Activated CD4-positive, CD25-positive, alpha-beta regulatory T cell treated with anti-CD3 and anti-CD28 coated beads, Interleukin-2, amount 50 U/mL, for 72 hours (primary cell): ENCODE measurements around the gene OSGEP.
A peak's percentile ranks its signal among the peaks of the same experiment; 100 is the strongest.

ENCODE experiments used
- DNase-seq: peaks from one replicate; pipeline ENCODE4 v3.0.0; 2021

OSGEP gene

DNA sequence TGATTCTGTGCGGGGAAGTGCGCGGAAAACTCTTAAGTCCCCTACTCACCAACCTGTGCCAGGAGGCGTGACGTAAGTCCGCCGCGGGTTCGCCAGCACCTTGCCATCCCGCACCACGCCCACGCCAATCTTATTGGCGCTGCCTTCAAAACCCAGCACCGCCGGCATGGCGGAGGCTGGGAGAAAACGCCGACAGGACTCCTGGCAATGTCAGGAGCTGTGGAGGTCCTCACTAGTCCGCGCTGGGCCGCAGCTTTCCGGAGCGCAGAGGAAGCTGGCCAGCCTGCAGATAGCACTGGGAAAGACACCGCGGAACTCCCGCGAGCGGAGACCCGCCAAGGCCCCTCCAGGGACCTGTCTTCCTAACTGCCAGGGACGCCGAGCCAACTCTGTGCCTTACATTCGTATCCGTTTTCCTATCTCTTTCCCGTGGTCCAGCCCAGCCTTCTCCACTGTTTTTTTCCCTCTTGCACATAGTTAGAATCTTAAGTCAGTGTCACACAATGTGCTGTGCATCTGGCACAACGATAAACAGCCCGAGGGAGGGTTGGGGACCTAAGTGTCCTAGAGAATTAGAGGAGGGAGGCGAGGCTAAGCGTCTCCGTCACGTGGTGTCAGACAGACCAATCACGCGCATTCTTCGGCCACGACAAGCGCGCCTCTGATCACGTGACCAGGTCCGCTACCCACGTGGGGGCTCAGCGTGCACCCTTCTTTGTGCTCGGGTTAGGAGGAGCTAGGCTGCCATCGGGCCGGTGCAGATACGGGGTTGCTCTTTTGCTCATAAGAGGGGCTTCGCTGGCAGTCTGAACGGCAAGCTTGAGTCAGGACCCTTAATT, at the start of gene OSGEP, which contains the start of gene APEX1:
OSGEP (minus strand) TSS at position 297 of the 839 bp plus-strand sequence; CDS start at position 168, 129 bp downstream.
APEX1 (plus strand) TSS at position 711 of the 839 bp plus-strand sequence. CDS start 420 bp downstream, outside the sequence.
- DNase-seq: peak; percentile 96

DNA sequence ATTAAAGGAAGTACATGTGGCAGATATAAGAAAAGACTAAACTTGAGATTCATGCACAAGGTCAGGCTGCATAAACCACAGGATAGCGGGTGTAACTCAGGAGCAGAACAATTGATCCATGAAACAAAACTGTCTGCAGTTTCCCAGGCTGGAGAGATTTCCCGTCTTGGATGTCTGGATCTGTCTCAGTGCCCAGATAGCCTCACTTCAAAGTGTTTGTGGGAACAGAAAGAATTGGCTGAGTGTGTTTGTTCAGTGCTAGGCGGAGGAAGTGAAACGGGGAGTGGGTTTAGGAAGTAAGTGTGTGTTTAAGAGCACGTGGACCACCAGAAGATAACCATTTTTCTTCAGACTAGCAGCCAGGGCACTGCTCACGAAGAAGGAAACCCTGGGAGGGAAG, 49.3 kb upstream of the OSGEP start:
- DNase-seq: no peak

DNA sequence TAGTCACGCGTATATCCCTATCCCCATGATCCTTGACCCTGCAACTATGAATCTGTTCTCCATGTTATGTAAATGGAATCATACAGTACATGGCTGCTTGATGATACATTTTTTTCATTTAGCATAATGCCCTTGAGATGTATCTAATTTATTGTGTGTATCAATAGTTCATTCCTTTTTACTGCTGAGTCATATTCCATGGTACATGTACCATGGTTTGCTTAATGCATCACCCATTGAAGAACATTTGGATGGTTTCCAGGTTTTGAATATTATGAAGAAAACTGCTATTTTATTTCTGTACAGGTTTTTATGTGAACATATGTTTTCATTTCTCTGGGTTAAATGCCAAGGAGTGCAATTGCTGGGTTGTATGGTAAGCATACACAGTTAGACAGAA, 46.7 kb upstream of the OSGEP start:
- DNase-seq: no peak

DNA sequence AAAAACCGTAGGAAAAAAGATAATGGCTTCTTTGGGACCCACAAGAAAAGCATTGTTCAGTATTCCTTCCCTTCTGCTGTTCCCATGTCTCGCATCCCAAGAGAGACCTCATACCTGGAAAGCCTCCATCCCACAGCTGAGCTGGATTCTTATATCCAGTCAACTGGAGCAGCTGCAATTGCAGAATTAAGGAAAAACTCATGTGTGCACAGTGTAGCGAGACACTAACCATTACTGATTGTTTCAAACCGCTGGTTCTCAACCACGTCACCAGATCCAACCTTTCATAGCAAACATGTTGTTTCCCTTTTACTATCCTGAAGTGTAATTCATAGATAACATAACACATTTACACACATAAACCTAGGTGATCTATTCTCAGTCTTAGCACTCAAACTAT, 45.3 kb upstream of the OSGEP start:
- no peak for DNase-seq

DNA sequence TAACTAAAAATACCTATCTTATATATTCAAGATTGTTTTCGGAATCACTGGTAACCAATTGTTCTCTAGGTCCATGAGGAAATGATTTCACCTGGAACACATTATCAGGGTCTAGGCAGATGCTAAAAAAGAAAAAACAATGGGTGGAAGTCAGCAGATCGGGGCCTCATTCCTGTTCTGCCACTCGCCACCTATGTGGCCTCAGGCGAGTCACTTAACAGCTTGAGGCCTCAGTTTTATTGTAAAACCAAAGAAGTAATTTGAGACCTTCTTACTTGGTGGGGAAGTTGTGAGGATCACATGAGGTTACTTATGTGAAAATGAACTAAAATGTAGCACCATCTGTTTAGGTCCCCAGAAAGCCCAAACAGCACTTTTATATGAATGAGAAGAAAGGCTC, 44.5 kb upstream of the OSGEP start:
- no peak for DNase-seq

DNA sequence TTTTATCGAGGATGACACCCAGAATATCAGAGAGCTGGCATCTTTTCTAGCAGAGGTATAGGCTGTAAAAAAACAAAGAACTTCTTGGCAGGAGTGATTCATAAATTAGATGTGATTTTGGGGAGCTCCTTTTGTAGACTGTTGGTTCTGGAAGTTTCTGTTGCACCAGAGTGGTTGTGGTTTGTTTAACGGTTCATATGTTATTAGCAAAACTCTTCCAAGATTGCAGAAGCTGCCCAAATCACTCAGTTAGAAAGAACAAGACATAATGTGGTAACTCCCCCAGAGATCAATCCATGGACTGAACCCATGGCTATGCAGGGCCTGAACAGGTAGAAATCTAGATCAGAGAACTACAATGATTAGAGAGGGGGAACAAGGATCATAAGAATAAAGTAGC, 44.0 kb upstream of the OSGEP start:
- DNase-seq: no peak

DNA sequence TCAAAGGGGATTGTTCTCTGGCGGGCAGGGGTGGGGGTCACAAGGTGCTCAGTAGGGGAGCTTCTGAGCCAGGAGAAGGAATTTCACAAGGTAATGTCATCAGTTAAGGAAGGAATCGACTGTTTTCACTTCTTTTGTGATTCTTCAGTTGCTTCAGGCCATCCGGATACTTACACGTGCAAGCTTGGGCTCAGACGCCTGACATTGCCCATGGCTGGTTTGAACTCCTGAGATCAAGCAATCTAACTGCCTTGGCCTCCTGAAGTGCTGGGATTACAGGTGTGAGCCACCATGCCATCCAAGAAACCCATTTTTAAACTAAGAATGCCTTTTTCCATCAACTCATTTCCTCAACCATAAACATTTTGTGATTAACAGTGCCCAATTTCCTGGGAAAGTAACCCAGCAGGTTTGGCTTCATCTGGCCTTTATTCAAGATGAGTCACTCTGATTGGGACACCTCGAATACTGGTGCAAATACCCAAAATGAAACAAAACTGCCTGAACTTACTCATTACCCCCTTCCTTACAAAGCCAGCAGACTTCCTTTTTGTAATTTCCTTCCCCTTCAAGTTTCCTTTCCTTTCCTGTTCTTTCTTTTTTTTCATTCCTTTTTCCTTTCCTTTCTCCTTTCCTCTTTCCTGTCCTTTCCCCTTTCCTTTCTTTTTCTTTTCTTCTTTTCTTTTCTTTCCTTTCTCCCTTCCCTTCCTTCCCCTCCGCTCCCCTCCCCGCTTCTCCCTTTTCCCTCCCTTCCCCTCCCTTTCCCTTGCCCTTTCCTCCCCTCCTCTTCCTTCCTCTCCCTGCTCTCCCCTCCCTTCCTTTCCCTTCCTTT, 40.5 kb upstream of the OSGEP start:
- DNase-seq: no peak

DNA sequence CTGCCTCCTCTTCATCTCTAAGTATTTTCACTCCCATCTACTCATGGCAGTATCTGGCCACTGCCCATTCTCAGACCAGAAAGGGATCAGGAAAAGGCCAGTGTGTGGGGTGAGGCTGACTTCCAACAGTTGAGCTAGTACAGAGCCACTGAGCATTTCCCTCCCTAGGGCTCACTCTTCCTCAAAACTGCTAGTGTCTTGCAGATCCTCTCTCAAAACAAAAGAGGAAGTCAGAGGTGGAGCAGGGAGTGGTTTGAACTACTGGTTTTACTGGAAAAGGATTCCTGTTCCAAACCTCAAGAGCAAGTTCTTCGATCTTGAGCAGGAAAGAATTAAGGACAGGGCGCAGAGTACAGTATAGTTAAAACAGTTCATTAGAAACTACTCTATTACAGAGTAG, 39.0 kb upstream of the OSGEP start:
- no peak for DNase-seq

DNA sequence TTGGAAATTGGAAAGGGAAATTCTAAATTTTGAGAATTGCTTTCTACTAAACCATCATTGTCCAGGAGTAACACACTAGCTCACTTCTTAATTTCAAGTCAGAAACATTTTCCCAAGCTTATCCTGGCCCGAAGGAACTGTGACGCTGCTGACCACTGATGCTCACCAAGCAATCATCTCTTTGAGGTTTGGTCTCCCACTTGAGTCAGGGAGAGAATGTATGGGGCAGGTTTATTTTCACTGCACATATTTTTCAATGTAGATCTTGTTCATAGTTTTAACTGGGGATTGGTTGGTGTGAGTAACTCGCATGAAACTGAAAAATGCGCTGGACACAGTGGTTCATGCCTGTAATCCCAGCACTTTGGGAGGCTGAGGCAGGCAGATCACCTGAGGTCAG, 37.9 kb upstream of the OSGEP start:
- DNase-seq: no peak

DNA sequence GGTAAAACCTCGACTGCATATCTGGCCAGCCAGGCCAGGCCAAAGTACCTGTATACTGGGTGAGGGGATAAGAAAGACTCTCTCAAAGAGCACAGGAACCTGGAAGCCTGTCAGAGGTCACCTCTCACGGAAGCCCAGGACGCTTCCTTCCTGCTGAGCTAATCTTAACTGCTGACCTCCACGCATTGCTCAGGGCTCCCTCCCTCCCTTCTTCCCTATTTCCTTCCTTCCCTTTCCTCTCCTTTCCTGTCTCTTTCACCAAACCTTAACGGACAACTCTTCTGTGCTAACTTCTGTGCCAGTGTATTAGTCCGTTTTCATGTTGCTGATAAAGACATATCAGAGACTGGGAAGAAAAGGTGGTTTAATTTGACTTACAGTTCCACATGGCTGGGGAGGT, 36.0 kb upstream of the OSGEP start:
- DNase-seq: no peak

DNA sequence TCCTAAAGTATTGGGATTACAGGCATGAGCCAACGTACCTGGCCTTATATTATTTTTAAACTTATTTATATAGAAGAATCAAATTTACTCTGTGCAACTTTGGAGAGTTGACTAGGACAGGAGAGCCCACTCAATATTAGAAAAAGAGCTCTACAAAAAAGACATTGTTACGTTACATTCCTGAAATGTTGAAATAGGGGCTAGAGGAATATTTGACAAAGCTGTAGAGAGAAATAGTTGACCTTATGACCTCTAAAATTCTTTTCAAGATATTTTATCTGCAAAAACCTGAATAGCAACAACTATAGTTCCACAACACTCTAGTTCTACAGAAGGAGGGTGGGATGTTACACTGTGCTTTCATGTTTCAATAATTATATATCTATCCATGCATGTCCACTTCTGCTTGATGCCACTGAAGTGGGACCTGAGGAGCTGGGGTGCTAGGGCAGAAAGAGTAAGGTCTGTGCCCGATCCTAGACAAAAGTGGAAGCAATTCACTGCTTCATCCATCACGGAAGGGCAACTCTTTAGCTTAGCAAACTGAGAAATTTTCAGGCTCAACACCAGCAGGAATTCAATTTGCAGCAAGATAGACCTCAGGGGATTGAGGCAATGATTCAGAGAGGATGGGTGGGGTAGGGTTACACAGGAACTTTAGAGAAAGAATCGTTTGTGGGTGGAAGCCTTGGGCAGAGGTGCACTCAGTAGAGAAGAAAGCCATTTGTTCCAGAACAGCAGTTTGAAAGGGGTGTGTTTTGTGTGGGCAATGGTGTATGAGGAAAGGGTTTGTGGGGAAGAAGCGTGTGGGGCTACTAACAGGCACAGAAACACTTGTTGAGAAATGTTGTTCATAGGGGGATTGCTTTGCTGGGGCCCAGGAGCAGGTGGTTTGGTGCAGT, 34.7 kb upstream of the OSGEP start:
- DNase-seq: no peak

DNA sequence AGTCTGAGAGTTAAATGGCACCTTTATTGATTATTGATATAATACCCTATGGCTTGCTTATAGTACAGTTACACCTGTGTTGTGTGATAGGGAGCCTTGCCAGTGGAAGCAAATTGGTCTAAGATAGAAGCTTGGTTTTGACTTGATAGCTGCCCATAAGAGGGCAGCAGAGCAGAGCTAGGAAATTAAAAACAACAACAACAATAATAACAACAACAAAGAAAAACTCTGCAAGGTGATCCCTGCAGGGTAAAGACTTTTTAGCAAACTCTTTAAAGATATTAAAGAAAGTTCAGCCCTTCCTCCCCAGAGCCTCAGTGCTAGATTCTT, 32.7 kb upstream of the OSGEP start:
- DNase-seq: no peak

DNA sequence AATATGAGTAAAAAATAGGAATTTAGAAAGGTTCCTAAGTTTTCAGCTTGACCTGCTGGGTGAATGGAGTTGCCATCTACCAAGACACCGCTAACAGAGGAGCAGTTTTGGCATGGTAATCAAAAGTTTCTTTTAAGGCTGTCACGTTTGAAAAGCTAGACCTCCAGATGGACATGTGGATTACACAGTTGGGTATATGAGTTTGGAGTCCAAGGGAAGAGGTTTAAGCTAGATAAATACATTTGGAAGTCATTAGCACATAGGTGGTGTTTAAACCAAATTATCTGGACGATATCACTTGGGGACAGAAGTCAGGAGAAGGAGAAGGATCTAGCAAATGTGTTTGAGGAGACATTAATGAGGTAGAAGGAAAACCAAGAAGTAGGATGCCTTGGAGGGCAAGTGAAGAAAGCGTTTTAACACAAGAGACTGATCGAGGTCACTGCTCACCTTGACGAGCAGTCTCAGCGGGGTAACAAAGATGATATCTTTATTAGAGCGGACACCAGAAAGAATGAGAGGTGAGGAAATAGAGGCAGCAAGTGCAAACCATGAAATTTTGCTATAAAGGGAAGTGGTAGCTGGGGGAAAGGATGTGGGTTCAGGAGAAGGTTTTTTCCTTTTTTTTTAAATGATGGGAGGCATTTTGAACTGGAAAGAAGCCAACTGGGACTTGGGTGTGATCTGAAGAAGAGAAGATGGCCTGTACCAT, 32.2 kb upstream of the OSGEP start:
- DNase-seq: no peak

DNA sequence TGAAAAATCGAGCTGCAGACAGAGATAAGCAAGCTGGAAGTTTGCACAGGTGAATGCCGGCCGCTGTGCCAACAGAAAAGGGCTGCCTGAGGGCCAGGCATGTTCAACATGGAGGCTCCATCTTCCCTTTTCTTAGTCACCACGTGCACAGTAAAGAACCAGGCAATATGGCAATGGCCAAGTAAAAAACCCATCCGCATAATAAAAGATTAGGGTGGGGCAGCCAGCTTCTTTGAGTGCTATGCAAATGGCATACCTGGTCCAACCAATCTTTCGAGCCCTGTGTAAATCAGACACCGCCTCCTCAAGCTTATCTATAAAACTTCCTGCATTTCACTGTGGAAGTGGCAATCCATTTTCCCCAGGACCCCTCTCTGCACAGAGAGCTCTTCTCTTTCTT, 31.3 kb upstream of the OSGEP start:
- no peak for DNase-seq

DNA sequence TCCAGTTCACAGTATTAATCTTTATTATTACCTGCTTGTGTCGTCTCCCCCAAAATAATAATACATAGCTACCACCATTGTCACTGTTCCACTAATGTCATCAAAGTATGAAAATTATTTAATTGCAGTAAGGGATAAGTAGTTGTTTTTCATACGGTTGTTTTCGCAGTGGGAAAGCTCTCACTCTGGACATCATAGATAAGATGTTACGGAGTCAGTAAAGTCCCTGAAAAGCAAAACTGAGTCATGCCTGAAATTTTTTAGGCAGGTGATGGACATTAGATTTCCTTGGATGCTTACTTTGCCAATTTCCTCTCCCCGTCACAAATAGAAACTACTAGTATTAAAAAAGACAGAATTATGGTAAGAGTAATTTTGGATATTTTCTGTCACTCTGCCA, 27.8 kb upstream of the OSGEP start:
- no peak for DNase-seq

DNA sequence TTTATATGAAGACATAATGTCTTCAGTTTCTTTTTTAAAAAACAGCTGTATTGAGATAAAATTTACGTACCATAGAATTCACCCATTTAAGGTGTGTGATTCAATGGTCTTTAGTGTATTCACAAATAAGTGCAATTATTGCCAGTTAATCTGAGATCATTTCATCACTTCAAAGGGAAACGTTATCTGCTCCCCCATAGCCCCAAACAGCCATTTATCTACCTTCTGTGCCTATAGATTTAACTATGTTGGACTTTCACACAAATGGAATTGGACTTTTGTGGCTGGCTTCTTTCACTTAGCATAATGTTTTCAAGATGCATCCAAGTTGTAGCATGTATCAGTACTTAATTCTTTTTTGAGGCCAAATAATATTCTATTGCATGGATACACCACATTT, 24.3 kb upstream of the OSGEP start:
- no peak for DNase-seq

DNA sequence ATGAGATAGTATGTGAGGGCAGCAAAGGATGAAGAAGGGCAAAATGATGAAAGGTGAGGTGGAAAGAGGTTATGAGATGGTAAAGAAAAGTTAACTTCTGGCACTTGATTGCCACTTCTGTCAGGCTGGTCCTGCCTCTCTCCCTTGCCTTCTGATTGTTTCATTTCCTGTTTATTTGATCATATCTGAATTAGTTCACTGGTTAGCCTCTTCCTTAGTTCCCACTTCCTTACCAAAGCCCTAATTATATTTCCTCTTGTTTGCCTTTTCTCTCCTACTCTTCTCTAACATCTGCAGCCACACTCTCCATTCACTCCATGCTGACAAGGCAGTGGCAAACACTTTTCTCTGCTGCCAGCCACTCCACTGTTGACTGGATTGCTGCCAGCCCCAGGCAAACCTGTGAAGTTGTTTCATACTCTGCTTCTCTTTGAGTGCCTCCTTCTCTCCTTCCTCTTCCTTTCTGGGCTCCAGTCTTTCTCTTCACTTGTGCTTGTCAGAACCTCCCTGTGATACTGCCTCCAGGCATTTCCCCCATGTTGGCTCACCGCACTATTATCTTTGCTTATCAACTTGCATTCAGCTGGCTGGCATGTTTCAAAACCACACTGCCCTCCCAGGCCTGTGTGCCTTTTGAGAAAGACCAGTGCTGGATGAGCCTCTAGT, 22.7 kb upstream of the OSGEP start:
- DNase-seq: no peak

DNA sequence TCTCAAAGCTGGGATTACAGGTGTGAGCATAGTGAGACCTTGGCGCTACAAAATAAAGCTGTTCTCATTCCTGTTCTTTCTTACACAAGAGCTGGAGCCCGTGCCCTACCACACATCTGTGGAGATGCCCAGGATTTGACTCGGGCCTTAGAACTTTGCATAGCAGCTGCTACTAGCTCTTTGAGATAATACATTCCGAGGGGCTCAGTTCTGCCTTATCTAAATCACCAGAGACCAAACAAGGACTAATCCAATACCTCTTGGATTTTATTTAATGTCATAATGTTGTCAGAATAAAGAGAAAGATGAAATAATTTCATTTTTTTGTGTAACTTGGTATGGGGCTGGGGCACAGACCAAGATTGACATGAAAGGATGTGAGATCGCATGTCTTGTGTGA, 22.2 kb upstream of the OSGEP start:
- DNase-seq: no peak

DNA sequence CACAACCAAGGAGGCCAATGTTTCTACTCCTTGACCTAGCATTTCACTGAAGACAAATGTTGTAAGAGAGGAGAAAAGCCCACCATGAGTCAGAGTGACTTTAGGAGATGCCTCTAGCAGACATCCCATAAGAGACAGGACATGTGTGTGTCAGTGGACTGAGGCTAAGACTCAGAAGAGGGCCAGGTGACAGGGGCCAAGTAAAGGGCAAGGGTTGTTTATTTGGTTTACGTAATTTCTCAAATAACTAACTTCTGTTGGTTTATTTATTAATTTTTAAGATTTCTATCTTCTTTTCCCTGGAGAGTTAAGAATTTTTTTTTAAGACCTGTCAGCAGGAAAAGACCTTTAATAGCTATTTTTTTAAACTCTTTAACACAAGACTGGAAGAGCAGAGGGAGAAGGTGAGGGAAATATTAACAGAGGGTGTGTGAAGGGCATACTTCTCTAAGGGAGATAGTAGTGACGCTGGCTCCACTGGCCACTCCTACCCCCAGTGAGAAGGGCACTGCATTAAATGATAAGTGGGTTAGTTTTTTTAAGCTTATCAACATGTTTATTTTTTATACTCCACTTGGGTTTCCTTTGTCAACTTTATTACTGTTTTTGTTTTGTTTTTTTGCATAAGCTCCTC, 18.0 kb upstream of the OSGEP start:
- DNase-seq: no peak

DNA sequence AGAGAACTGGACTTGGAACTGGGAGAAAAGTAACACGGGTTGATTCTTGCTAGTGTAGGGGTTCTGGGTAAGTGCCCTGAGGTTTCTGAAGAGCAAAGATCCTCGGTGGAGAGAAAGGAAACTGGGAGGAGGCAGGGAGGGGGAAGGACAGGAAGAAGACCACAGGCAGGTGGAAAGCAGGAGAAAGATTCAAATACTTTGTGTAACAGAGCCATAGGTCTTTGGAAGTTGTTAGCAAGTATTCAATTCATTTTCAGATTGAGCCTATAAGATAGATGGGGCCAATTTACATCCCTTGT, 15.9 kb upstream of the OSGEP start:
- DNase-seq: no peak

DNA sequence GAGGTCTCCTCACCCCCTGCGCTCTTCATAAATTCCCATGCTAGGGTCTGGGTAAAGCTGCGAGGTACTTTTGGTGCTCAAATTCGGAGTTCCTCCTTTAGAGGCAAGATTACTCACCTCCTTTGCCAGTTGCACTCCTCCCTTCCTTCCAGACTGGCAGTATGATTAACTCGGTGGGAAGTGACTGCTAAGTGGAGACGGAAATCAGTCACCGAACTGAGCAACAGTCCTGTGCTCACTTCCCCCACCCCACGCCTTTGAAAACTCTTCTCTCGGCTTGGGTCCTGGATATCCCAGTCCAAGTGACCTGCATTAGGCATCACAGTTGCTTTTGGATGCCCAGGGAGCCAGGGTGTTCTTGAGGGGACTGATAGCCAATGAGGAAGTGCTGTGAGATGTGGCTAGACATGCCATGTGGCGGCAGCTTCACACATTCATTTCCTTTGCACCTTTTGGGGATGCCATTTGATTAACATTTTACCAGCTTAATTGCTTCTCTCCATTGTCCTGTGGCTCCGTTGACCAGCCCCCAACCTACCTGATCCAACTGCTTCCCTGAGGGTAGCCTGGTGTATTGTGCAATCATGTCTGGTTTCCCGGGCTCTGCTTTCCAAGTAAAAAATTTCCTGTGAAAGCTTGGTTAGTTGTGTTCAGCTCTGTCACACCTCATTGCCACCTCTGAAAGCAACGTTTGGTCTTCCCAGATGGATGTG, 15.4 kb upstream of the OSGEP start:
- DNase-seq: peak; percentile 49
